IMR-90 (cell line): ENCODE measurements around the gene SBF1. TPM values are rescaled to one million over a fixed set of nuclear protein-coding genes. Genes with fewer than 3 reads are reported as not detected.

Source experiments
- ATAC-seq: fragments of 200-7000 bp; cut with Tn5 transposase; 2 replicates; pipeline ENCODE4 v1.9.1; 2020; ENCODE audit warnings: low read depth, mild to moderate bottlenecking, moderate library complexity
- BruUV-seq: library from RNA; stranded (reverse); fragments of 400-500 nt; replicated peaks from 2 replicates; lab custom pipeline; 2021; lab: Mats Ljungman, UMichigan
- CTCF ChIA-PET: fragments of 300-600 bp; formaldehyde crosslinking; extraction: SDS; loops from one replicate; lab custom pipeline; 2021; ENCODE audit warnings: antibody characterized with exemption; lab: Yijun Ruan, JAX
- POLR2A ChIA-PET: fragments of 300-600 bp; sonication (Branson Sonifier 250); formaldehyde crosslinking; loops from one replicate; lab custom pipeline; 2022; ENCODE audit warnings: antibody characterized with exemption; ENCODE audit not compliant: unreplicated experiment; lab: Charles Lee
- DNase-seq: peaks from one replicate; pipeline ENCODE4 v3.0.0; 2013
- H2AFZ ChIP-seq: replicated peaks from 2 replicates; pipeline ENCODE3; 2013; ENCODE audit warnings: low read length, mild to moderate bottlenecking; ENCODE audit not compliant: poor library complexity
- H2AK5ac ChIP-seq: 2 replicates; pipeline ENCODE4 v1.6.1; 2013; ENCODE audit warnings: low read depth, low read length, inconsistent platforms
- H2AK9ac ChIP-seq: replicated peaks from 2 replicates; pipeline ENCODE3; 2013; ENCODE audit warnings: mild to moderate bottlenecking, low read depth, low read length, moderate library complexity; ENCODE audit not compliant: poor library complexity
- H2BK120ac ChIP-seq: 2 replicates; pipeline ENCODE4 v1.6.1; 2013; ENCODE audit warnings: low read depth, low read length, inconsistent platforms
- H2BK15ac ChIP-seq: 3 replicates; pipeline ENCODE4 v1.6.1; 2013; ENCODE audit warnings: low read depth, low read length, inconsistent platforms
- H2BK20ac ChIP-seq: 2 replicates; pipeline ENCODE4 v1.6.1; 2013; ENCODE audit warnings: low read depth, mild to moderate bottlenecking, inconsistent platforms, low read length, moderate library complexity
- H2BK5ac ChIP-seq: 2 replicates; pipeline ENCODE4 v1.6.1; 2013; ENCODE audit warnings: mild to moderate bottlenecking, low read depth, low read length, inconsistent platforms; ENCODE audit not compliant: poor library complexity, severe bottlenecking
- H3K14ac ChIP-seq: replicated peaks from 2 replicates; pipeline ENCODE4 v1.6.1; 2013; ENCODE audit warnings: low read depth, low read length, inconsistent platforms
- H3K18ac ChIP-seq: 2 replicates; pipeline ENCODE4 v1.6.1; 2013; ENCODE audit warnings: low read depth, low read length, control low read depth
- H3K23ac ChIP-seq: 2 replicates; pipeline ENCODE4 v1.6.1; 2013; ENCODE audit warnings: low read depth, low read length, inconsistent platforms
- H3K27ac ChIP-seq: 2 replicates; pipeline ENCODE4 v1.5.1; 2013; ENCODE audit warnings: mild to moderate bottlenecking, control low read depth, low read length; ENCODE audit not compliant: insufficient read depth
- H3K27me3 ChIP-seq: 2 replicates; pipeline ENCODE4 v1.6.1; 2013; ENCODE audit warnings: low read length; ENCODE audit not compliant: control insufficient read depth, insufficient read depth
- H3K36me3 ChIP-seq: 2 replicates; pipeline ENCODE4 v1.6.1; 2013; ENCODE audit warnings: low read length, mixed read lengths; ENCODE audit not compliant: control insufficient read depth, insufficient read depth
- H3K4ac ChIP-seq: 2 replicates; pipeline ENCODE4 v1.6.1; 2013; ENCODE audit warnings: low read depth, low read length, inconsistent platforms
- H3K4me1 ChIP-seq: 2 replicates; pipeline ENCODE4 v1.6.1; 2013; ENCODE audit warnings: low read length, mixed read lengths; ENCODE audit not compliant: control insufficient read depth, insufficient read depth
- H3K4me2 ChIP-seq: 2 replicates; pipeline ENCODE4 v1.6.1; 2013; ENCODE audit warnings: low read depth, mild to moderate bottlenecking, control low read depth, low read length, moderate library complexity
- H3K4me3 ChIP-seq: 2 replicates; pipeline ENCODE4 v1.5.1; 2013; ENCODE audit warnings: low read depth, mild to moderate bottlenecking, control low read depth, low read length, moderate library complexity; ENCODE audit not compliant: insufficient read depth
- H3K56ac ChIP-seq: 2 replicates; pipeline ENCODE4 v1.6.1; 2013; ENCODE audit warnings: low read length, inconsistent platforms; ENCODE audit not compliant: insufficient read depth; ENCODE audit errors: extremely low read depth
- H3K79me1 ChIP-seq, 2 experiments: 2 replicates each; pipeline ENCODE4 v1.6.1; 2013; ENCODE audit warnings: low read length in 2 of 2, inconsistent platforms in 1 of 2, low read depth in 1 of 2
- H3K9ac ChIP-seq: 2 replicates; pipeline ENCODE4 v1.6.1; 2013; ENCODE audit warnings: low read depth, low read length, control low read depth
- H3K9me1 ChIP-seq: 2 replicates; pipeline ENCODE4 v1.6.1; 2013; ENCODE audit warnings: low read length, inconsistent platforms; ENCODE audit not compliant: insufficient read depth
- H3K9me3 ChIP-seq: 2 replicates; pipeline ENCODE4 v1.6.1; 2013; ENCODE audit warnings: low read length; ENCODE audit not compliant: control insufficient read depth, insufficient read depth
- H4K20me1 ChIP-seq: 2 replicates; pipeline ENCODE4 v1.6.1; 2013; ENCODE audit warnings: low read length, inconsistent platforms; ENCODE audit not compliant: insufficient read depth
- H4K5ac ChIP-seq: 2 replicates; pipeline ENCODE4 v1.6.1; 2013; ENCODE audit warnings: mild to moderate bottlenecking, low read depth, low read length, control low read depth
- H4K8ac ChIP-seq, 2 experiments: 2 replicates each; pipeline ENCODE4 v1.6.1; 2013; ENCODE audit warnings: low read depth in 2 of 2, low read length in 2 of 2, control low read depth in 1 of 2, inconsistent platforms in 1 of 2
- H4K91ac ChIP-seq: 2 replicates; pipeline ENCODE4 v1.6.1; 2013; ENCODE audit warnings: low read depth, low read length, inconsistent platforms; ENCODE audit not compliant: insufficient read depth
- BHLHE40 ChIP-seq: fragments of 150-350 bp; IDR thresholded peaks from 2 replicates; pipeline ENCODE4 v1.6.1; 2016; ENCODE audit warnings: mild to moderate bottlenecking, low read depth, low read length
- CEBPB ChIP-seq: IDR thresholded peaks from 2 replicates; pipeline ENCODE4 v1.6.1; 2012; ENCODE audit warnings: low read depth, low read length, improper control_type of control experiment
- CHD1 ChIP-seq: IDR thresholded peaks from 2 replicates; pipeline ENCODE4 v1.6.1; 2012; ENCODE audit warnings: low read depth, low read length, improper control_type of control experiment
- FOS ChIP-seq: fragments of 150-350 bp; IDR thresholded peaks from 2 replicates; pipeline ENCODE4 v1.6.1; 2016; ENCODE audit warnings: low read depth, low read length
- MAFK ChIP-seq: IDR thresholded peaks from 2 replicates; pipeline ENCODE4 v1.6.1; 2012; ENCODE audit warnings: low read depth, low read length, improper control_type of control experiment
- MAZ ChIP-seq: IDR thresholded peaks from 2 replicates; pipeline ENCODE4 v1.6.1; 2012; ENCODE audit warnings: low read depth, mild to moderate bottlenecking, low read length, improper control_type of control experiment, moderate library complexity, borderline replicate concordance
- MXI1 ChIP-seq: IDR thresholded peaks from 2 replicates; pipeline ENCODE4 v1.6.1; 2012; ENCODE audit warnings: low read depth, mild to moderate bottlenecking, low read length, moderate library complexity, borderline replicate concordance
- NFE2L2 ChIP-seq: fragments of 150-350 bp; IDR thresholded peaks from 2 replicates; pipeline ENCODE4 v1.6.1; 2016; ENCODE audit warnings: low read depth, mild to moderate bottlenecking, low read length
- POLR2A ChIP-seq: IDR thresholded peaks from 2 replicates; pipeline ENCODE4 v1.6.1; 2012; ENCODE audit warnings: mild to moderate bottlenecking, low read depth, low read length
- RAD21 ChIP-seq: IDR thresholded peaks from 2 replicates; pipeline ENCODE4 v1.6.1; 2012; ENCODE audit warnings: low read length, improper control_type of control experiment
- RCOR1 ChIP-seq: IDR thresholded peaks from 2 replicates; pipeline ENCODE4 v1.6.1; 2012; ENCODE audit warnings: mild to moderate bottlenecking, low read length, improper control_type of control experiment; ENCODE audit not compliant: insufficient replicate concordance
- RFX5 ChIP-seq: IDR thresholded peaks from 2 replicates; pipeline ENCODE4 v1.8.0; 2012; ENCODE audit warnings: low read depth, mild to moderate bottlenecking, low read length, moderate library complexity
- SMC3 ChIP-seq: fragments of 150-350 bp; IDR thresholded peaks from 2 replicates; pipeline ENCODE4 v1.6.1; 2016; ENCODE audit warnings: low read depth, mild to moderate bottlenecking, antibody characterized with exemption, low read length, moderate library complexity
- WGBS, 2 experiments: methylation state at CpG; one replicate each; pipeline versions ENCODE4 v1.1.5 to v1.1.7; 2013; ENCODE audit warnings: missing lambda C conversion rate in 2 of 2; ENCODE audit not compliant: insufficient read length in 1 of 2; ENCODE audit errors: extremely low coverage in 2 of 2; 5-methylcytosine and 5-hydroxymethylcytosine counted together
- dilution Hi-C: fragments of 300-500 bp; cut with HindIII; formaldehyde crosslinking; loops from one replicate; pipeline ENCODE4 v1.14.3; 2018; ENCODE audit warnings: low sequenced_read_pairs; ENCODE audit not compliant: unreplicated experiment
- in situ Hi-C: fragments of 300-500 bp; cut with MboI; formaldehyde crosslinking; loops from 3 replicates; pipeline ENCODE4 v1.14.3; 2019; ENCODE audit warnings: low sequenced_read_pairs, inconsistent platforms, mixed read lengths
- intact Hi-C: fragments of 100-400 bp; cut with micrococcal nuclease; formaldehyde crosslinking; loops from 2 replicates; pipeline ENCODE4 v1.10.0; 2022
- polyA plus RNA-seq, 3 experiments: library from polyadenylated mRNA; depleted of rRNA; stranded (reverse); fragments of >200 nt; gene quantifications; 2 replicates each; pipeline ENCODE4 v1.2.3, GENCODE V29; 2012; ENCODE audit warnings: low replicate concordance in 1 of 3
- total RNA-seq: library from RNA; depleted of rRNA; stranded (reverse); fragments of >200 nt; gene quantifications from 2 replicates; pipeline ENCODE4 v1.2.3, GENCODE V29; 2012
- TF ChIP-seq, protein P1 (sequence below): conservative IDR thresholded peaks from 2 replicates; pipeline ENCODE4 v1.5.1; 2012; ENCODE audit warnings: mild to moderate bottlenecking, low read depth, low read length, improper control_type of control experiment
- TF ChIP-seq, protein P2 (sequence below): fragments of 150-350 bp; IDR thresholded peaks from 2 replicates; pipeline ENCODE4 v1.6.1; 2016; ENCODE audit warnings: low read depth, mild to moderate bottlenecking, low read length, moderate library complexity, borderline replicate concordance

Gene SBF1
- total and polyA plus RNA-seq, 2 of the 4 experiments (the other 2 are of a cell fraction): 21.5 to 33.2 TPM

DNA sequence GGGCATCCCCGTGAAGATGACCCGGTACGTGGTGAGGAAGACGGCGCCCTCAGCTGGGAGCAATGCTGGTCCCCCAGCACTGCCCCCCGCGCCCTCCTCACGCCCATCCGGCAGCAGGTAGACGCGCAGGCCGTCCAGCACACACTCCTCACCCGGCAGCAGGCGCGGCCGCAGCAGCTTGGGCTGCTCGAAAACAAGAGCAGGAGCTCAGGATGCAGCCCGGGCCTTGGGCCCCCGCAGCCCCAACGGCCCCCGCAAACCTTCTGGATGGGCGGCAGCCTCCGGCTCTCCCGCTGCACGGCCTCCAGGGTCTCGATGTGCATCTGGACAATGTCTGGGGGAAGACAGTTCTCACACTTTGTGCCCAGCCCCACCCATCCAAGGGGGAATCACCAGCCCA, 13.3 kb downstream of the SBF1 start:
- Histone ChIP-seq H3K4me2 (no peak overlapping the region), H3K9me1 (no peaks in the 10 kb centered on the region), H3K79me1 (no peaks in the 10 kb centered on the region), H4K8ac (no peak overlapping the region), H2AK5ac (no peak overlapping the region), H3K4ac (no peak overlapping the region), H4K5ac (no peak overlapping the region), H3K4me3 (no peak overlapping the region), H3K9ac (no peak overlapping the region), H3K36me3 (peaks cover 92% of the 10 kb centered on the region), H3K14ac (no peak overlapping the region), H3K18ac (no peak overlapping the region), H4K91ac (no peak overlapping the region), H3K27ac (no peak overlapping the region), H2AFZ (no peak overlapping the region), H3K56ac (no peak overlapping the region), H2AK9ac (no peak overlapping the region), H2BK15ac (no peak overlapping the region), H2BK120ac (no peak overlapping the region), H3K4me1 (no peaks in the 10 kb centered on the region), H3K9me3 (no peaks in the 10 kb centered on the region), H2BK20ac (no peak overlapping the region), H2BK5ac (no peak overlapping the region), H3K23ac (no peak overlapping the region), H3K27me3 (no peaks in the 10 kb centered on the region), H4K20me1 (peaks cover 8% of the 10 kb centered on the region; the same call in 1 of the 2 replicates)
- dilution Hi-C loops (no loop called here), intact Hi-C loops (no loop called here), in situ Hi-C loops (no loop called here)
- 95% methylated on average over 24 of the region's 26 CpGs; no CpG with 5 or more reads in 1 of the 2 experiments for WGBS, 2 experiments
- BruUV-seq: no TSS peak
- DNase-seq (no peak), ATAC-seq (no peak)
- ChIA-PET CTCF (no interaction called here), POLR2A (no interaction called here)
- TF ChIP-seq POLR2A (no peak), MAFK (no peak), BHLHE40 (no peak), RAD21 (no peak), NFE2L2 (no peak), CEBPB (no peak), RFX5 (no peak), CHD1 (no peak), FOS (no peak), RCOR1 (no peak), MAZ (no peak), SMC3 (no peak), MXI1 (no peak)
- TF ChIP-seq, protein P1, sequence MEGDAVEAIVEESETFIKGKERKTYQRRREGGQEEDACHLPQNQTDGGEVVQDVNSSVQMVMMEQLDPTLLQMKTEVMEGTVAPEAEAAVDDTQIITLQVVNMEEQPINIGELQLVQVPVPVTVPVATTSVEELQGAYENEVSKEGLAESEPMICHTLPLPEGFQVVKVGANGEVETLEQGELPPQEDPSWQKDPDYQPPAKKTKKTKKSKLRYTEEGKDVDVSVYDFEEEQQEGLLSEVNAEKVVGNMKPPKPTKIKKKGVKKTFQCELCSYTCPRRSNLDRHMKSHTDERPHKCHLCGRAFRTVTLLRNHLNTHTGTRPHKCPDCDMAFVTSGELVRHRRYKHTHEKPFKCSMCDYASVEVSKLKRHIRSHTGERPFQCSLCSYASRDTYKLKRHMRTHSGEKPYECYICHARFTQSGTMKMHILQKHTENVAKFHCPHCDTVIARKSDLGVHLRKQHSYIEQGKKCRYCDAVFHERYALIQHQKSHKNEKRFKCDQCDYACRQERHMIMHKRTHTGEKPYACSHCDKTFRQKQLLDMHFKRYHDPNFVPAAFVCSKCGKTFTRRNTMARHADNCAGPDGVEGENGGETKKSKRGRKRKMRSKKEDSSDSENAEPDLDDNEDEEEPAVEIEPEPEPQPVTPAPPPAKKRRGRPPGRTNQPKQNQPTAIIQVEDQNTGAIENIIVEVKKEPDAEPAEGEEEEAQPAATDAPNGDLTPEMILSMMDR: no peak
- TF ChIP-seq, protein P2, sequence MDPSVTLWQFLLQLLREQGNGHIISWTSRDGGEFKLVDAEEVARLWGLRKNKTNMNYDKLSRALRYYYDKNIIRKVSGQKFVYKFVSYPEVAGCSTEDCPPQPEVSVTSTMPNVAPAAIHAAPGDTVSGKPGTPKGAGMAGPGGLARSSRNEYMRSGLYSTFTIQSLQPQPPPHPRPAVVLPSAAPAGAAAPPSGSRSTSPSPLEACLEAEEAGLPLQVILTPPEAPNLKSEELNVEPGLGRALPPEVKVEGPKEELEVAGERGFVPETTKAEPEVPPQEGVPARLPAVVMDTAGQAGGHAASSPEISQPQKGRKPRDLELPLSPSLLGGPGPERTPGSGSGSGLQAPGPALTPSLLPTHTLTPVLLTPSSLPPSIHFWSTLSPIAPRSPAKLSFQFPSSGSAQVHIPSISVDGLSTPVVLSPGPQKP: no peak
